Colonic mucosa (tissue), 4 donors: ENCODE data around the gene ACTR10. TPM values are rescaled to one million over a fixed set of nuclear protein-coding genes. Genes with fewer than 3 reads are reported as not detected.

ENCODE experiments used
- DNase-seq: peaks from one replicate; pipeline ENCODE4 v3.0.0-alpha.2; 2020
- H3K27ac ChIP-seq: fragments of 200-600 bp; one replicate; pipeline ENCODE4 v1.8.0; 2021
- H3K27me3 ChIP-seq: fragments of 200-600 bp; one replicate; pipeline ENCODE4 v1.8.0; 2021
- H3K36me3 ChIP-seq: fragments of 200-600 bp; one replicate; pipeline ENCODE4 v1.8.0; 2021
- H3K4me1 ChIP-seq: fragments of 200-600 bp; one replicate; pipeline ENCODE4 v1.8.0; 2021; ENCODE audit warnings: mild to moderate bottlenecking
- H3K4me3 ChIP-seq: fragments of 200-600 bp; one replicate; pipeline ENCODE4 v1.8.0; 2021
- H3K9ac ChIP-seq, 2 donors: one replicate each; pipeline ENCODE4 v1.7.0; 2013; ENCODE audit warnings: control low read depth in 2 of 2, low read depth in 2 of 2, low read length in 2 of 2
- H3K9me3 ChIP-seq: fragments of 200-600 bp; one replicate; pipeline ENCODE4 v1.8.0; 2021
- CTCF ChIP-seq: fragments of 200-600 bp; IDR thresholded peaks from one replicate; pipeline ENCODE4 v1.8.0; 2022; ENCODE audit warnings: antibody characterized with exemption, mild to moderate bottlenecking
- intact Hi-C: fragments of 100-400 bp; cut with DNase I; formaldehyde crosslinking; loops from one replicate; pipeline ENCODE4 v1.14.1; 2022
- total RNA-seq, 2 donors: library from RNA; stranded (reverse); fragmentation: NEBNext Ultra II Directional in 1 of 2; extraction: Animal tissue kit (Norgen Biotek cat#: 25700) in 1 of 2; gene quantifications; one replicate each; pipeline ENCODE4 v1.2.1, GENCODE V29; 2021
- donor health status: healthy.
- donor health status: DM: no; HTN: no; CAD: no.
- donor health status: DM: no; HTN: no; CAD: no.

ACTR10 gene
- total RNA-seq, 2 donors from 2014 or later, result 45.9 to 61.4 TPM

GRCh38 chr14:58265401-58265800 lies 65.5 kb downstream of the ACTR10 start:
- no peak for TF ChIP-seq CTCF
- intact Hi-C loops, result no loop called here
- Histone ChIP-seq H3K4me1 (no peaks in the 10 kb centered on the region), H3K36me3 (peaks cover 16% of the 10 kb centered on the region), H3K9me3 (no peaks in the 10 kb centered on the region), H3K4me3 (no peak overlapping the region), H3K9ac (no peak overlapping the region), H3K27ac (no peak overlapping the region), H3K27me3 (no peaks in the 10 kb centered on the region)
- no peak for DNase-seq

GRCh38 chr14:58270628-58271027 lies 70.7 kb downstream of the ACTR10 start:
- H3K27me3 ChIP-seq, result no peaks in the 10 kb centered on the region
- no peak for TF ChIP-seq CTCF
- DNase-seq, result no peak
- no peak overlapping the region for H3K9ac ChIP-seq
- no peak overlapping the region for H3K27ac ChIP-seq
- H3K4me1 ChIP-seq, result no peaks in the 10 kb centered on the region
- peaks cover 9% of the 10 kb centered on the region for H3K36me3 ChIP-seq
- intact Hi-C loops, result no loop called here
- no peaks in the 10 kb centered on the region for H3K9me3 ChIP-seq
- no peak overlapping the region for H3K4me3 ChIP-seq

GRCh38 chr14:58272588-58273372 lies 72.8 kb downstream of the ACTR10 start:
- Histone ChIP-seq H3K27ac (no peak overlapping the region), H3K27me3 (no peaks in the 10 kb centered on the region), H3K9ac (no peak overlapping the region), H3K4me1 (no peaks in the 10 kb centered on the region), H3K9me3 (no peaks in the 10 kb centered on the region), H3K36me3 (peaks cover 6% of the 10 kb centered on the region), H3K4me3 (no peak overlapping the region)
- intact Hi-C loops, result no loop called here
- DNase-seq, result peak; percentile 36
- peak; percentile 13 for TF ChIP-seq CTCF

- intact Hi-C loops, result no loop called here
- no peak overlapping the region for H3K9ac ChIP-seq
- no peak overlapping the region for H3K27ac ChIP-seq
- no peaks in the 10 kb centered on the region for H3K9me3 ChIP-seq
- H3K4me1 ChIP-seq, result no peaks in the 10 kb centered on the region
- no peaks in the 10 kb centered on the region for H3K36me3 ChIP-seq
- no peaks in the 10 kb centered on the region for H3K27me3 ChIP-seq
- TF ChIP-seq CTCF, result no peak
- H3K4me3 ChIP-seq, result no peak overlapping the region
- DNase-seq, result no peak
These were observed 74.9 kb downstream of the ACTR10 start for GRCh38 chr14:58274881-58275280.

- Histone ChIP-seq H3K27ac (no peak overlapping the region), H3K9ac (no peak overlapping the region), H3K4me3 (no peak overlapping the region), H3K27me3 (no peaks in the 10 kb centered on the region), H3K4me1 (no peaks in the 10 kb centered on the region), H3K9me3 (no peaks in the 10 kb centered on the region), H3K36me3 (no peaks in the 10 kb centered on the region)
- intact Hi-C loops, result no loop called here
- DNase-seq, result no peak
- TF ChIP-seq CTCF, result no peak
These were observed 75.7 kb downstream of the ACTR10 start for GRCh38 chr14:58275527-58276190.
